ENCODE data around the gene SEZ6L.

Gene SEZ6L

GRCh38 chr22:26169315-26170111 is at the start of gene SEZ6L:
Gene SEZ6L, plus strand, starts transcription at chr22:26169462. Its CDS starts 208 bp downstream, at chr22:26169670.
- in situ Hi-C loops (cut with MboI; ENCODE audit: low pct_unique_long_range_greater_than_20kb, low sequenced_read_pairs) = no loop called here
- DNase-seq = peak; percentile 71

- in situ Hi-C loops (cut with MboI; ENCODE audit: low pct_unique_long_range_greater_than_20kb, low sequenced_read_pairs) = no loop called here
- no peak for DNase-seq
Observed at GRCh38 chr22:26122920-26123468, 46.3 kb upstream of the SEZ6L start.

GRCh38 chr22:26124991-26125725 is 44.1 kb upstream of the SEZ6L start:
- in situ Hi-C loops (cut with MboI; ENCODE audit: low pct_unique_long_range_greater_than_20kb, low sequenced_read_pairs) = no loop called here
- DNase-seq = no peak

GRCh38 chr22:26127126-26127525 is 42.1 kb upstream of the SEZ6L start:
- in situ Hi-C loops (cut with MboI; ENCODE audit: low pct_unique_long_range_greater_than_20kb, low sequenced_read_pairs) = no loop called here
- no peak for DNase-seq

GRCh38 chr22:26127556-26127955 is 41.7 kb upstream of the SEZ6L start:
- in situ Hi-C loops (cut with MboI; ENCODE audit: low pct_unique_long_range_greater_than_20kb, low sequenced_read_pairs) = no loop called here
- no peak for DNase-seq

GRCh38 chr22:26131589-26132154 is 37.6 kb upstream of the SEZ6L start:
- in situ Hi-C loops (cut with MboI; ENCODE audit: low pct_unique_long_range_greater_than_20kb, low sequenced_read_pairs) = no loop called here
- DNase-seq = no peak

GRCh38 chr22:26134654-26135330 is 34.5 kb upstream of the SEZ6L start:
- in situ Hi-C loops (cut with MboI; ENCODE audit: low pct_unique_long_range_greater_than_20kb, low sequenced_read_pairs) = no loop called here
- DNase-seq = peak; percentile 5

GRCh38 chr22:26135806-26136205 is 33.5 kb upstream of the SEZ6L start:
- in situ Hi-C loops (cut with MboI; ENCODE audit: low pct_unique_long_range_greater_than_20kb, low sequenced_read_pairs) = no loop called here
- no peak for DNase-seq

- in situ Hi-C loops (cut with MboI; ENCODE audit: low pct_unique_long_range_greater_than_20kb, low sequenced_read_pairs) = no loop called here
- DNase-seq = no peak
Observed at GRCh38 chr22:26139310-26139709, 30.0 kb upstream of the SEZ6L start.

- no peak for DNase-seq
- in situ Hi-C loops (cut with MboI; ENCODE audit: low pct_unique_long_range_greater_than_20kb, low sequenced_read_pairs) = no loop called here
Observed at GRCh38 chr22:26141831-26142230, 27.4 kb upstream of the SEZ6L start.

GRCh38 chr22:26143806-26144325 is 25.4 kb upstream of the SEZ6L start:
- DNase-seq = no peak
- in situ Hi-C loops (cut with MboI; ENCODE audit: low pct_unique_long_range_greater_than_20kb, low sequenced_read_pairs) = no loop called here

GRCh38 chr22:26159886-26160285 is 9.4 kb upstream of the SEZ6L start:
- in situ Hi-C loops (cut with MboI; ENCODE audit: low pct_unique_long_range_greater_than_20kb, low sequenced_read_pairs) = no loop called here
- no peak for DNase-seq

- in situ Hi-C loops (cut with MboI; ENCODE audit: low pct_unique_long_range_greater_than_20kb, low sequenced_read_pairs) = no loop called here
Observed at GRCh38 chr22:26161746-26162145, 7.5 kb upstream of the SEZ6L start.

GRCh38 chr22:26162926-26163325 is 6.3 kb upstream of the SEZ6L start:
- in situ Hi-C loops (cut with MboI; ENCODE audit: low pct_unique_long_range_greater_than_20kb, low sequenced_read_pairs) = no loop called here
- no peak for DNase-seq

More at GRCh38 chr22:26161746-26162145, 7.5 kb upstream of the SEZ6L start:
- DNase-seq = no peak

GRCh38 chr22:26164174-26164573 is 5.1 kb upstream of the SEZ6L start:
- no peak for DNase-seq
- in situ Hi-C loops (cut with MboI; ENCODE audit: low pct_unique_long_range_greater_than_20kb, low sequenced_read_pairs) = no loop called here

GRCh38 chr22:26168330-26168851 is 871 bp upstream of the SEZ6L start:
- in situ Hi-C loops (cut with MboI; ENCODE audit: low pct_unique_long_range_greater_than_20kb, low sequenced_read_pairs) = no loop called here
- peak; percentile 43 for DNase-seq

- no peak for DNase-seq
Observed at GRCh38 chr22:26168939-26169314, 335 bp upstream of the SEZ6L start.

GRCh38 chr22:26170112-26170492 is 840 bp downstream of the SEZ6L start:
- DNase-seq = peak; percentile 7
- in situ Hi-C loops (cut with MboI; ENCODE audit: low pct_unique_long_range_greater_than_20kb, low sequenced_read_pairs) = no loop called here

More at GRCh38 chr22:26168939-26169314, 335 bp upstream of the SEZ6L start:
- in situ Hi-C loops (cut with MboI; ENCODE audit: low pct_unique_long_range_greater_than_20kb, low sequenced_read_pairs) = no loop called here

Data from KBM-7 (cell line).